K562 (cell line): ENCODE measurements around the gene GTPBP1. TPM values are rescaled to one million over a fixed set of nuclear protein-coding genes. Genes with fewer than 3 reads are reported as not detected.
A peak's percentile ranks its signal among the peaks of the same experiment; 100 is the strongest.

ENCODE experiments used
- BMI1 ChIP-seq: fragments of 150-350 bp; IDR thresholded peaks from 2 replicates; pipeline ENCODE4 v1.6.1; 2014; ENCODE audit warnings: low read length
- CCNT2 ChIP-seq: IDR thresholded peaks from 2 replicates; pipeline ENCODE4 v1.6.1; 2011; ENCODE audit warnings: borderline replicate concordance, low read depth, mild to moderate bottlenecking, moderate library complexity, mixed read lengths, low read length; ENCODE audit not compliant: insufficient read length; ENCODE audit errors: extremely low read depth
- CSDE1 ChIP-seq, 2 experiments: fragments of 450-650 bp; IDR thresholded peaks; 2 replicates each; pipeline ENCODE4 v1.6.1; 2016; ENCODE audit warnings: mild to moderate bottlenecking in 1 of 2
- E2F3 ChIP-seq: fragments of 250-450 bp; sonication (Bioruptor Pico); IDR thresholded peaks from 2 replicates; pipeline ENCODE4 v1.4.0; 2020; ENCODE audit warnings: mild to moderate bottlenecking
- FUS ChIP-seq: fragments of 200-400 bp; formaldehyde crosslinking; optimal IDR thresholded peaks from 2 replicates; pipeline ENCODE3; 2017; ENCODE audit warnings: low read depth, low read length
- HDAC8 ChIP-seq: fragments of 450-650 bp; IDR thresholded peaks from 2 replicates; pipeline ENCODE4 v1.6.1; 2016; ENCODE audit warnings: mild to moderate bottlenecking, missing genetic modification characterization, moderate library complexity, missing compliant biosample characterization
- MAFF ChIP-seq: IDR thresholded peaks from 2 replicates; pipeline ENCODE4 v1.6.1; 2012; ENCODE audit warnings: low read length, improper control_type of control experiment
- NFIX ChIP-seq: fragments of 250-450 bp; sonication (Bioruptor Pico); IDR thresholded peaks from 2 replicates; pipeline ENCODE4 v1.4.0; 2020; ENCODE audit warnings: low read depth, mild to moderate bottlenecking, moderate library complexity
- NONO ChIP-seq, 2 experiments: fragments of 200-400 bp in 1 of 2; fragments of 450-650 bp in 1 of 2; formaldehyde crosslinking in 1 of 2; IDR thresholded peaks; 2 replicates each; pipeline ENCODE4 v1.6.1; 2017; ENCODE audit warnings: low read depth in 2 of 2, mild to moderate bottlenecking in 2 of 2, moderate library complexity in 2 of 2, low read length in 1 of 2
- OTX1 ChIP-seq: fragments of 450-650 bp; formaldehyde crosslinking; IDR thresholded peaks from 2 replicates; pipeline ENCODE4 v1.4.0; 2022; ENCODE audit warnings: mild to moderate bottlenecking
- PRPF4 ChIP-seq: fragments of 200-400 bp; formaldehyde crosslinking; IDR thresholded peaks from one replicate; pipeline ENCODE4 v1.6.1; 2017; ENCODE audit warnings: low read length, low read depth, mild to moderate bottlenecking; ENCODE audit not compliant: insufficient read depth, poor library complexity, severe bottlenecking
- PURB ChIP-seq: sonication (generic); formaldehyde crosslinking; IDR thresholded peaks from 2 replicates; pipeline ENCODE4 v1.9.0; 2021; ENCODE audit warnings: low read depth, mild to moderate bottlenecking, missing genetic modification reagents
- RFX5 ChIP-seq: IDR thresholded peaks from 2 replicates; pipeline ENCODE4 v1.6.1; 2011; ENCODE audit warnings: low read depth, mild to moderate bottlenecking, improper control_type of control experiment, low read length
- SLC30A9 ChIP-seq: fragments of 250-450 bp; sonication (Bioruptor Pico); IDR thresholded peaks from 2 replicates; pipeline ENCODE4 v1.8.0; 2022; ENCODE audit warnings: mild to moderate bottlenecking, moderate library complexity
- SREBF2 ChIP-seq: sonication (generic); formaldehyde crosslinking; IDR thresholded peaks from 2 replicates; pipeline ENCODE4 v1.4.0; 2020; ENCODE audit warnings: mild to moderate bottlenecking, missing genetic modification reagents
- TFAM ChIP-seq: fragments of 250-450 bp; sonication (Bioruptor Pico); conservative IDR thresholded peaks from 2 replicates; pipeline ENCODE4 v1.5.0; 2021; ENCODE audit warnings: mild to moderate bottlenecking, moderate library complexity
- ZFP30 ChIP-seq: fragments of 250-450 bp; sonication (Bioruptor Pico); IDR thresholded peaks from 2 replicates; pipeline ENCODE4 v1.8.0; 2022; ENCODE audit warnings: moderate library complexity, mild to moderate bottlenecking, inconsistent platforms, borderline replicate concordance
- ZKSCAN8 ChIP-seq: fragments of 200-800 bp; sonication (Bioruptor generic); IDR thresholded peaks from 2 replicates; pipeline ENCODE4 v1.6.1; 2016; ENCODE audit warnings: missing genetic modification characterization, missing compliant biosample characterization
- ZNF140 ChIP-seq: fragments of 250-450 bp; sonication (Bioruptor Pico); IDR thresholded peaks from 2 replicates; pipeline ENCODE4 v1.8.0; 2021; ENCODE audit warnings: moderate library complexity, mild to moderate bottlenecking, inconsistent platforms
- ZNF146 ChIP-seq: IDR thresholded peaks from one replicate; pipeline ENCODE4 v1.6.1; 2018; ENCODE audit warnings: missing compliant biosample characterization; ENCODE audit not compliant: unreplicated experiment
- ZNF263 ChIP-seq: sonication (generic); formaldehyde crosslinking; IDR thresholded peaks from 2 replicates; pipeline ENCODE4 v1.8.0; 2022; ENCODE audit warnings: mild to moderate bottlenecking, missing genetic modification reagents, borderline replicate concordance
- polyA plus RNA-seq, 8 experiments: library from polyadenylated mRNA; depleted of rRNA in 4 of 8; stranded (reverse) in 5 of 8; unstranded in 3 of 8; fragments of >200 nt; fragmentation: Nextera tagmentation in 2 of 8; fragmentation: Illumina TruSeq in 1 of 8; extraction: Ambion mirVana in 2 of 8; extraction: Trizol in 1 of 8; gene quantifications; 2 replicates each; pipeline versions ENCODE4 v1.2.1 to v1.2.3, GENCODE V29; 2011 to 2014; ENCODE audit warnings: inconsistent platforms in 1 of 8, missing spikeins in 1 of 8
- total RNA-seq, 7 experiments: library from RNA; depleted of rRNA in 6 of 7; stranded (reverse); fragments of >200 nt in 6 of 7; fragmentation: Illumina TruSeq in 2 of 7; extraction: Trizol in 2 of 7; gene quantifications; 2 replicates each; pipeline versions ENCODE4 v1.2.1 to v1.2.3, GENCODE V29; 2011 to 2021; ENCODE audit warnings: low replicate concordance in 1 of 7
- TF ChIP-seq, protein P1 (sequence below): fragments of 200-800 bp; sonication (Bioruptor generic); IDR thresholded peaks from 2 replicates; pipeline ENCODE4 v1.6.1; 2016; ENCODE audit warnings: missing genetic modification characterization, missing compliant biosample characterization
- TF ChIP-seq, protein P2 (sequence below): fragments of 250-450 bp; sonication (Bioruptor Pico); IDR thresholded peaks from 2 replicates; pipeline ENCODE4 v1.5.0; 2020; ENCODE audit warnings: mild to moderate bottlenecking

The GTPBP1 gene
- total and polyA plus RNA-seq, 9 of the 15 experiments (the other 6 are each of a cell fraction or from before 2014, with no cell fraction given) = 0.83 to 53.2 (median 23.3) TPM

- TF ChIP-seq FUS (no peak), MAFF (peak; percentile 33), SREBF2 (CRISPR knock-in tag) (no peak), ZNF140 (no peak), PRPF4 (no peak), BMI1 (no peak), RFX5 (0 out of 2 replicates have a peak, but pooled peaks have one; percentile 28), E2F3 (CRISPR knock-in tag) (no peak), HDAC8 (tag) (no peak), ZKSCAN8 (CRISPR knock-in tag) (no peak), NFIX (CRISPR knock-in tag) (no peak), ZNF263 (CRISPR knock-in tag) (no peak), PURB (CRISPR knock-in tag) (no peak), SLC30A9 (CRISPR knock-in tag) (no peak), OTX1 (CRISPR knock-in tag) (no peak), CSDE1 (IDR thresholded peaks at IDR 0.05) (no peak), ZFP30 (CRISPR knock-in tag) (no peak), ZNF146 (CRISPR knock-in tag) (no peak), TFAM (CRISPR knock-in tag) (no peak), NONO (IDR thresholded peaks at IDR 0.05; ENCODE audit: low read depth in 2 of 2, low read length in 1 of 2) (peak in 1 of 2 experiments; percentile 47; a peak in 1 of 4 replicates), CCNT2 (peak; percentile 34)
- TF ChIP-seq, protein P1, sequence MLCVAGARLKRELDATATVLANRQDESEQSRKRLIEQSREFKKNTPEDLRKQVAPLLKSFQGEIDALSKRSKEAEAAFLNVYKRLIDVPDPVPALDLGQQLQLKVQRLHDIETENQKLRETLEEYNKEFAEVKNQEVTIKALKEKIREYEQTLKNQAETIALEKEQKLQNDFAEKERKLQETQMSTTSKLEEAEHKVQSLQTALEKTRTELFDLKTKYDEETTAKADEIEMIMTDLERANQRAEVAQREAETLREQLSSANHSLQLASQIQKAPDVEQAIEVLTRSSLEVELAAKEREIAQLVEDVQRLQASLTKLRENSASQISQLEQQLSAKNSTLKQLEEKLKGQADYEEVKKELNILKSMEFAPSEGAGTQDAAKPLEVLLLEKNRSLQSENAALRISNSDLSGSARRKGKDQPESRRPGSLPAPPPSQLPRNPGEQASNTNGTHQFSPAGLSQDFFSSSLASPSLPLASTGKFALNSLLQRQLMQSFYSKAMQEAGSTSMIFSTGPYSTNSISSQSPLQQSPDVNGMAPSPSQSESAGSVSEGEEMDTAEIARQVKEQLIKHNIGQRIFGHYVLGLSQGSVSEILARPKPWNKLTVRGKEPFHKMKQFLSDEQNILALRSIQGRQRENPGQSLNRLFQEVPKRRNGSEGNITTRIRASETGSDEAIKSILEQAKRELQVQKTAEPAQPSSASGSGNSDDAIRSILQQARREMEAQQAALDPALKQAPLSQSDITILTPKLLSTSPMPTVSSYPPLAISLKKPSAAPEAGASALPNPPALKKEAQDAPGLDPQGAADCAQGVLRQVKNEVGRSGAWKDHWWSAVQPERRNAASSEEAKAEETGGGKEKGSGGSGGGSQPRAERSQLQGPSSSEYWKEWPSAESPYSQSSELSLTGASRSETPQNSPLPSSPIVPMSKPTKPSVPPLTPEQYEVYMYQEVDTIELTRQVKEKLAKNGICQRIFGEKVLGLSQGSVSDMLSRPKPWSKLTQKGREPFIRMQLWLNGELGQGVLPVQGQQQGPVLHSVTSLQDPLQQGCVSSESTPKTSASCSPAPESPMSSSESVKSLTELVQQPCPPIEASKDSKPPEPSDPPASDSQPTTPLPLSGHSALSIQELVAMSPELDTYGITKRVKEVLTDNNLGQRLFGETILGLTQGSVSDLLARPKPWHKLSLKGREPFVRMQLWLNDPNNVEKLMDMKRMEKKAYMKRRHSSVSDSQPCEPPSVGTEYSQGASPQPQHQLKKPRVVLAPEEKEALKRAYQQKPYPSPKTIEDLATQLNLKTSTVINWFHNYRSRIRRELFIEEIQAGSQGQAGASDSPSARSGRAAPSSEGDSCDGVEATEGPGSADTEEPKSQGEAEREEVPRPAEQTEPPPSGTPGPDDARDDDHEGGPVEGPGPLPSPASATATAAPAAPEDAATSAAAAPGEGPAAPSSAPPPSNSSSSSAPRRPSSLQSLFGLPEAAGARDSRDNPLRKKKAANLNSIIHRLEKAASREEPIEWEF (CRISPR knock-in tag) = no peak
- TF ChIP-seq, protein P2, sequence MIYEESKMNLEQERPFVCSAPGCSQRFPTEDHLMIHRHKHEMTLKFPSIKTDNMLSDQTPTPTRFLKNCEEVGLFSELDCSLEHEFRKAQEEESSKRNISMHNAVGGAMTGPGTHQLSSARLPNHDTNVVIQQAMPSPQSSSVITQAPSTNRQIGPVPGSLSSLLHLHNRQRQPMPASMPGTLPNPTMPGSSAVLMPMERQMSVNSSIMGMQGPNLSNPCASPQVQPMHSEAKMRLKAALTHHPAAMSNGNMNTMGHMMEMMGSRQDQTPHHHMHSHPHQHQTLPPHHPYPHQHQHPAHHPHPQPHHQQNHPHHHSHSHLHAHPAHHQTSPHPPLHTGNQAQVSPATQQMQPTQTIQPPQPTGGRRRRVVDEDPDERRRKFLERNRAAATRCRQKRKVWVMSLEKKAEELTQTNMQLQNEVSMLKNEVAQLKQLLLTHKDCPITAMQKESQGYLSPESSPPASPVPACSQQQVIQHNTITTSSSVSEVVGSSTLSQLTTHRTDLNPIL = no peak
Observed at GRCh38 chr22:38705235-38706100, at the start of gene GTPBP1 (continued).
